GM21360 (cell line): ENCODE results near the gene ADRB2.
"Not testable (repeated sequence)": the region's sequence is repeated elsewhere in the genome, so short reads cannot be mapped to it uniquely, and the experiment has no call there.

Experiments
- ATAC-seq: cut with Tn5 transposase; IDR thresholded peaks from one replicate; pipeline ENCODE4 v1.9.1; 2021; ENCODE audit warnings: mild to moderate bottlenecking, moderate library complexity; ENCODE audit not compliant: unreplicated experiment

The ADRB2 gene

GRCh38 chr5:148850836-148851235 is 24.4 kb downstream of the ADRB2 start:
- ATAC-seq: no peak

- no peak for ATAC-seq
Observed at GRCh38 chr5:148853868-148854267, 27.5 kb downstream of the ADRB2 start.

- ATAC-seq: no peak
Observed at GRCh38 chr5:148855249-148856008, 29.0 kb downstream of the ADRB2 start.

GRCh38 chr5:148856009-148856367 is 29.6 kb downstream of the ADRB2 start:
- no peak for ATAC-seq

- no peak for ATAC-seq
Observed at GRCh38 chr5:148856424-148856823, 30.0 kb downstream of the ADRB2 start.

- ATAC-seq: no peak
Observed at GRCh38 chr5:148857474-148857873, 31.1 kb downstream of the ADRB2 start.

GRCh38 chr5:148858106-148858505 is 31.7 kb downstream of the ADRB2 start:
- ATAC-seq: no peak

- ATAC-seq: no peak
Observed at GRCh38 chr5:148858547-148858946, 32.1 kb downstream of the ADRB2 start.

- ATAC-seq: no peak
Observed at GRCh38 chr5:148859703-148860102, 33.3 kb downstream of the ADRB2 start.

- no peak for ATAC-seq
Observed at GRCh38 chr5:148860599-148860998, 34.2 kb downstream of the ADRB2 start.

- no peak for ATAC-seq
Observed at GRCh38 chr5:148861088-148861487, 34.7 kb downstream of the ADRB2 start.

GRCh38 chr5:148861696-148862095 is 35.3 kb downstream of the ADRB2 start:
- no peak for ATAC-seq

GRCh38 chr5:148864113-148864841 is 37.9 kb downstream of the ADRB2 start:
- ATAC-seq: no peak

GRCh38 chr5:148866024-148866423 is 39.6 kb downstream of the ADRB2 start:
- no peak for ATAC-seq

- no peak for ATAC-seq
Observed at GRCh38 chr5:148873120-148873519, 46.7 kb downstream of the ADRB2 start.

- ATAC-seq: no peak
Observed at GRCh38 chr5:148873690-148874485, 47.5 kb downstream of the ADRB2 start.

GRCh38 chr5:148875205-148875875 is 48.9 kb downstream of the ADRB2 start:
- no peak for ATAC-seq

GRCh38 chr5:148877436-148877835 is 51.0 kb downstream of the ADRB2 start:
- not testable (repeated sequence) for ATAC-seq
